Muscle of leg (tissue), 9 donors: ENCODE measurements around the gene CDC45. TPM values are rescaled to one million over a fixed set of nuclear protein-coding genes. Genes with fewer than 3 reads are reported as not detected.

Experiments used
- polyA plus RNA-seq, 8 donors: library from polyadenylated mRNA; unstranded; fragments of 120-200 nt; gene quantifications; one replicate each; pipeline versions ENCODE4 v1.2.1 to v1.2.3, GENCODE V29; 2013; ENCODE audit warnings: inconsistent platforms in 1 of 8, low replicate concordance in 1 of 8; ENCODE audit not compliant: insufficient read length in 8 of 8, insufficient read depth in 1 of 8
- total RNA-seq: library from RNA; stranded (reverse); fragments of 120-200 nt; gene quantifications from one replicate; pipeline ENCODE4 v1.2.4, GENCODE V29; 2013

Gene CDC45
- total and polyA plus RNA-seq, 9 donors: 6.1 to 12.7 (median 9.4) TPM

Other genes with a start within 250 kb of the CDC45 start
- gene CLTCL1, start 188.2 kb upstream of the CDC45 start, total RNA-seq: 22.2 TPM
- gene CLTCL1, start 188.2 kb upstream of the CDC45 start, polyA plus RNA-seq: 10 to 100 TPM; 11.9 to 23.4 (median 18.1) TPM
- gene HIRA, start 48.2 kb upstream of the CDC45 start, total RNA-seq: 9.6 TPM
- 10 to 100 TPM; 16.6 to 23.4 (median 19.4) TPM for gene HIRA, start 48.2 kb upstream of the CDC45 start, polyA plus RNA-seq
- 40.2 TPM for gene MRPL40, start 47.4 kb upstream of the CDC45 start, total RNA-seq
- 10 to 100 TPM; 25.6 to 35.3 (median 28.5) TPM for gene MRPL40, start 47.4 kb upstream of the CDC45 start, polyA plus RNA-seq
- 33.2 TPM for gene C22orf39, start 32.2 kb upstream of the CDC45 start, total RNA-seq
- 10 to 100 TPM; 32.7 to 37.9 (median 34.5) TPM for gene C22orf39, start 32.2 kb upstream of the CDC45 start, polyA plus RNA-seq
- gene UFD1, start 727 bp upstream of the CDC45 start, total RNA-seq: 27.8 TPM
- gene UFD1, start 727 bp upstream of the CDC45 start, polyA plus RNA-seq: 10 to 100 TPM; 38.1 to 58.8 (median 47.0) TPM
- 50.8 TPM for gene CLDN5, start 44.5 kb downstream of the CDC45 start, total RNA-seq
- gene CLDN5, start 44.5 kb downstream of the CDC45 start, polyA plus RNA-seq: 10 to 100 TPM; 34.8 to 78.1 (median 52.1) TPM
- 67.6 TPM for gene SEPTIN5, start 234.6 kb downstream of the CDC45 start, total RNA-seq
- gene SEPTIN5, start 234.6 kb downstream of the CDC45 start, polyA plus RNA-seq: 100 to 1,000 TPM in 6 of 8 donors, 10 to 100 TPM in 2; 91.3 to 122 (median 106) TPM
- 13.7 TPM for gene GP1BB, start 243.6 kb downstream of the CDC45 start, total RNA-seq
- 10 to 100 TPM in 4 of 8 donors, 1 to 10 TPM in 4; 7.9 to 25.2 (median 10.9) TPM for gene GP1BB, start 243.6 kb downstream of the CDC45 start, polyA plus RNA-seq